K562 (cell line): Measurements from ENCODE around the gene SLC9A3. TPM values are rescaled to one million over a fixed set of nuclear protein-coding genes. Genes with fewer than 3 reads are reported as not detected.
A peak's percentile ranks its signal among the peaks of the same experiment; 100 is the strongest.

Experiments
- ATAC-seq: fragments of 200-7000 bp; cut with Tn5 transposase; 3 replicates; pipeline ENCODE4 v1.9.1; 2020; ENCODE audit warnings: moderate library complexity
- BruUV-seq: library from RNA; stranded (reverse); fragments of 400-500 nt; replicated peaks from 2 replicates; lab custom pipeline; 2021; lab: Mats Ljungman, UMichigan
- CTCF ChIA-PET: fragments of 300-600 bp; formaldehyde crosslinking; extraction: SDS; loops from one replicate; lab custom pipeline; 2021; ENCODE audit warnings: low intra/inter-chr PET ratio; lab: Yijun Ruan, JAX
- POLR2A ChIA-PET: fragments of 300-600, 350-650 bp; sonication (Branson Sonifier 250); formaldehyde crosslinking; extraction: SDS; loops from one replicate; lab custom pipeline; 2021; ENCODE audit warnings: antibody characterized with exemption, inconsistent platforms; lab: Yijun Ruan, JAX
- DNase-seq, 4 experiments: peaks; one replicate each; pipeline versions ENCODE4 v3.0.0 to v3.0.0-alpha.2; 2011 to 2018; ENCODE audit warnings: low spot score in 3 of 4, mixed read lengths in 3 of 4; ENCODE audit errors: extremely low read depth in 1 of 4
- FAIRE-seq: peaks from 2 replicates; lab custom pipeline; 2011; peaks lifted over from hg19 to GRCh38; lab: Jason Lieb, UNC
- H2AFZ ChIP-seq: 2 replicates; pipeline ENCODE4 v1.6.0; 2011; ENCODE audit warnings: low read depth, low read length, control low read depth, inconsistent platforms
- H3K27ac ChIP-seq: fragments of 200-600 bp; 3 replicates; pipeline ENCODE4 v1.8.0; 2011; ENCODE audit warnings: low read depth, mild to moderate bottlenecking, control low read depth, inconsistent platforms, low read length, moderate library complexity, mixed read lengths; ENCODE audit errors: extremely low read depth
- H3K27me3 ChIP-seq, 2 experiments: fragments of 300-600 bp in 1 of 2; 2 replicates in 1 of 2; 3 replicates in 1 of 2; pipeline versions ENCODE4 v1.6.0 to v1.8.0; 2011; ENCODE audit warnings: inconsistent platforms in 2 of 2, low read length in 2 of 2, mild to moderate bottlenecking in 1 of 2, mixed read lengths in 1 of 2, moderate library complexity in 1 of 2; ENCODE audit not compliant: control insufficient read depth in 2 of 2, insufficient read depth in 2 of 2
- H3K36me3 ChIP-seq: fragments of 300-600 bp; 3 replicates; pipeline ENCODE4 v1.8.0; 2011; ENCODE audit warnings: mild to moderate bottlenecking, low read length, inconsistent platforms; ENCODE audit not compliant: control insufficient read depth, insufficient read depth
- H3K4me1 ChIP-seq, 2 experiments: fragments of 200-600 bp in 1 of 2; replicated peaks in 1 of 2; 2 replicates in 1 of 2; 3 replicates in 1 of 2; pipeline versions ENCODE4 v1.5.1 to v1.8.0; 2011; ENCODE audit warnings: inconsistent platforms in 2 of 2, low read length in 2 of 2, mild to moderate bottlenecking in 1 of 2, mixed read lengths in 1 of 2, moderate library complexity in 1 of 2; ENCODE audit not compliant: control insufficient read depth in 2 of 2, insufficient read depth in 2 of 2
- H3K4me2 ChIP-seq: 2 replicates; pipeline ENCODE4 v1.6.1; 2011; ENCODE audit warnings: low read length, control low read depth, inconsistent platforms, mixed read lengths; ENCODE audit not compliant: insufficient read depth
- H3K4me3 ChIP-seq: fragments of 200-600 bp; sonication (generic), shearing (Covaris generic); 2 replicates; pipeline ENCODE4 v1.5.1; 2016; ENCODE audit warnings: control low read depth, inconsistent platforms
- H3K79me2 ChIP-seq: fragments of 200-600 bp; 3 replicates; pipeline ENCODE4 v1.8.0; 2011; ENCODE audit warnings: low read length, inconsistent platforms; ENCODE audit not compliant: control insufficient read depth, insufficient read depth
- H3K9ac ChIP-seq, 2 experiments: 2 replicates each; pipeline versions ENCODE4 v1.6.0 to v1.6.1; 2011; ENCODE audit warnings: low read depth in 2 of 2, low read length in 2 of 2, control low read depth in 1 of 2, inconsistent platforms in 1 of 2, mild to moderate bottlenecking in 1 of 2, mixed read lengths in 1 of 2; ENCODE audit not compliant: insufficient read depth in 1 of 2
- H3K9me1 ChIP-seq: one replicate; pipeline ENCODE4 v1.6.0; 2011; ENCODE audit warnings: inconsistent platforms, mild to moderate bottlenecking, low read length, moderate library complexity; ENCODE audit not compliant: control insufficient read depth, insufficient read depth
- H3K9me3 ChIP-seq: replicated peaks from 2 replicates; pipeline ENCODE4 v1.5.1; 2011; ENCODE audit warnings: low read depth, low read length, inconsistent platforms; ENCODE audit not compliant: control insufficient read depth, insufficient read depth
- H4K20me1 ChIP-seq: replicated peaks from 2 replicates; pipeline ENCODE4 v1.6.1; 2011; ENCODE audit warnings: low read length, inconsistent platforms, mixed read lengths; ENCODE audit not compliant: control insufficient read depth, insufficient read depth
- PRDM10 ChIP-seq: fragments of 450-650 bp; IDR thresholded peaks from 2 replicates; pipeline ENCODE4 v1.6.1; 2018; ENCODE audit not compliant: partially characterized antibody
- ZBTB7A ChIP-seq: IDR thresholded peaks from 2 replicates; pipeline ENCODE4 v1.6.1; 2011; ENCODE audit warnings: low read depth, mild to moderate bottlenecking, low read length, moderate library complexity, borderline replicate concordance; ENCODE audit not compliant: control insufficient read depth
- WGBS: fragments of 100-300 bp; shearing (Covaris generic); methylation state at CpG from one replicate; pipeline ENCODE4 v1.1.6; 2016; ENCODE audit warnings: low coverage, mixed read lengths; ENCODE audit not compliant: insufficient coverage; ENCODE audit errors: missing lambda C conversion rate; 5-methylcytosine and 5-hydroxymethylcytosine counted together
- in situ Hi-C: fragments of 300-500 bp; cut with MboI; formaldehyde crosslinking; loops from 4 replicates; pipeline ENCODE4 v1.15.0; 2018; ENCODE audit warnings: inconsistent platforms, mixed read lengths
- intact Hi-C: fragments of 100-400 bp; cut with micrococcal nuclease; formaldehyde crosslinking; loops from 2 replicates; pipeline ENCODE4 v1.14.2; 2022
- polyA plus RNA-seq, 8 experiments: library from polyadenylated mRNA; depleted of rRNA in 4 of 8; stranded (reverse) in 5 of 8; unstranded in 3 of 8; fragments of >200 nt; fragmentation: Nextera tagmentation in 2 of 8; fragmentation: Illumina TruSeq in 1 of 8; extraction: Ambion mirVana in 2 of 8; extraction: Trizol in 1 of 8; gene quantifications; 2 replicates each; pipeline versions ENCODE4 v1.2.1 to v1.2.3, GENCODE V29; 2011 to 2014; ENCODE audit warnings: inconsistent platforms in 1 of 8, missing spikeins in 1 of 8
- total RNA-seq, 7 experiments: library from RNA; depleted of rRNA in 6 of 7; stranded (reverse); fragments of >200 nt in 6 of 7; fragmentation: Illumina TruSeq in 2 of 7; extraction: Trizol in 2 of 7; gene quantifications; 2 replicates each; pipeline versions ENCODE4 v1.2.1 to v1.2.3, GENCODE V29; 2011 to 2021; ENCODE audit warnings: low replicate concordance in 1 of 7

SLC9A3 gene
- total and polyA plus RNA-seq, 9 of the 15 experiments (the other 6 are each of a cell fraction or from before 2014, with no cell fraction given), result 1.5 to 5.8 (median 3.7) TPM; not detected in 2

GRCh38 chr5:485113-485945 lies 38.9 kb downstream of the SLC9A3 start:
- ChIA-PET POLR2A (interaction anchor here (0.6 to 1.2 kb wide), 2 partner anchors 12 to 19 kb away, joined by 3 read pairs; no protein-coding TSS in a partner anchor), CTCF (no interaction called here)
- 0 out of 2 replicates have a peak, but pooled peaks cover 2% of the 10 kb centered on the region for H4K20me1 ChIP-seq
- no peak overlapping the region; the same call in 1 of the 2 replicates for H2AFZ ChIP-seq
- BruUV-seq, result no TSS peak
- WGBS, result 31% methylated on average over 29 of the region's 29 CpGs
- no peak overlapping the region for H3K27ac ChIP-seq
- DNase-seq (no peak), FAIRE-seq (no peak), ATAC-seq (peak; percentile 15; the same call in 2 of the 3 replicates)
- peak; percentile 56 for TF ChIP-seq ZBTB7A
- no peak for TF ChIP-seq PRDM10
- no peaks in the 10 kb centered on the region for H3K79me2 ChIP-seq
- intact Hi-C loops, result no loop called here
- H3K4me2 ChIP-seq, result no peak overlapping the region
- no peaks in the 10 kb centered on the region for H3K9me3 ChIP-seq
- peaks cover 8 to 67% of the 10 kb centered on the region in 2 experiments; a peak in 3 of 5 replicates for H3K4me1 ChIP-seq
- H3K4me3 ChIP-seq, result no peak overlapping the region
- H3K36me3 ChIP-seq, result no peaks in the 10 kb centered on the region
- in situ Hi-C loops, result no loop called here
- H3K9ac ChIP-seq, result no peak overlapping the region; a peak in 2 of 4 replicates
- peaks cover 12 to 50% of the 10 kb centered on the region in 2 experiments; a peak in 4 of 5 replicates for H3K27me3 ChIP-seq
- peaks cover 4% of the 10 kb centered on the region for H3K9me1 ChIP-seq
